Testis (tissue), 2 donors: ENCODE data around the gene HPN.

Source experiments
- CTCF ChIP-seq, 3 experiments: fragments of 450-650 bp in 2 of 3; fragments of 200-600 bp in 1 of 3; sonication (generic) in 1 of 3; IDR thresholded peaks; one replicate each; pipeline ENCODE4 v1.5.1; 2016 to 2019; ENCODE audit warnings: antibody characterized with exemption in 3 of 3, mild to moderate bottlenecking in 2 of 3, moderate library complexity in 1 of 3
- POLR2A ChIP-seq: fragments of 450-650 bp; IDR thresholded peaks from one replicate; pipeline ENCODE4 v1.6.1; 2017; ENCODE audit warnings: antibody characterized with exemption, mild to moderate bottlenecking, moderate library complexity

- TF ChIP-seq POLR2A = no peak
- no peak for TF ChIP-seq CTCF (IDR thresholded peaks at IDR 0.05)
These were observed 35.1 kb downstream of the HPN start for GRCh38 chr19:35076657-35077056.
